Hematopoietic multipotent progenitor cell treated with erythropoietin and hydrocortisone succinate and interleukin-3 and kit ligand, for 17 days (in vitro differentiated cells): ENCODE data around the gene MAML3.

Experiments used
- DNase-seq: peaks from one replicate; pipeline ENCODE4 v3.0.0-alpha.2; 2015; ENCODE audit warnings: low spot score

The MAML3 gene

DNA sequence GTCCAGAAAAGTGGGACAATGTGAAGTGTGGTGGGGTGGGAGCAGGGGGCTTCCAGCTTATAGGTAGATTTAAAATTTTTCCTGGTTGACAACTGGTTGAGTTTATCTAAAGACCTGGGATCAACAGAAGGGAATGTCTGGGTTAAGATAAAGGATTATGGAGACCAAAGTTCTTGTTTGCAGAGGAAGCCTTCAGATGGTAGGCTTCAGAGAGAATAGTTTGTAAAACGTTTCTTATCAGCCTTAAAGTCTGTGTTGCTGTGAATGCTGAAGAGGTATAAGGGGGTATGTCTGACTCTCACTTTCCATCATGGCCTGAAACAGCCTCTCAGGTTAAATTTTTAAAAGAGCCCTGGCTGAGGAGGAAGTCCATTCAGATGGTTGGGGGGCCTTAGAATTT is 467.9 kb downstream of the MAML3 start:
- no peak for DNase-seq

DNA sequence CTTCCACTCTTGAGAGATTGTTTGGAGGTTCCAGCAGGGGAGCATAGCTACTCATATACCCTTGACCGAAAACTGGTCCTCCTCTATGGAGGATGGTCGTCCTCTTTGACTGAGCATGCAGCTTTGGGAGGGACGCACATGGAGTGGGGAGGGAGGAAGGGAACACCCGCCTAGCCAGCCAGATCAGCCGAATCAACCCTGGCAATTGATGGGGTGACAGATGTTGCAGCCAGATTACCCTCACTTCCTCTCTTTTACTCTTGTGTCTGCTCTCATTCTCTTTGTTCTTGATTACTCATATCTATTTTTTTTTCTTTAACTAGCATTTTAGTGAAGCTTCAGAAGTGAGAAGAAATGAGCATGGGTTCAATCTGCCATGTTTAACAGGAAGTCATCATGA is 468.8 kb downstream of the MAML3 start:
- no peak for DNase-seq

DNA sequence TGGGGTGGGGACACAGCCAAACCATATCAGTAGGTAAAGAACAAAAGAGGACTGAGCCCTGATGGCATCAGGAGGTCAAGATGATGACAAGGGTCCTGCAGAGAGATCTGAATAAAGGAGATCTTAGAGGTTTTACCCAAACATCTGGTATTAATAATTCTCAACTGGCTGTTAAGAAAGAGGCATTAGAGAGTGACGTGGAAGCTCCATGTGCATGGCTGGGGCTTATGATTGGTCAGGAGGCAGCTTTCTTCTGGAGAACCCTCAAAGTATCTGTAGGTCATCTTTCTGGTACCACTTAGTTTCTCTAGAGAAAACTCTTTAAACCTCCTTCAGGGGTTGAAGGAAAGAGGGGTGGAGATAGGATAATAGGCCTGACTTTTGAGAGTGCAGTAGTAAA is 469.6 kb downstream of the MAML3 start:
- DNase-seq: no peak

GRCh38 chr4:139682741-139683151 is 471.2 kb downstream of the MAML3 start:
- no peak for DNase-seq

DNA sequence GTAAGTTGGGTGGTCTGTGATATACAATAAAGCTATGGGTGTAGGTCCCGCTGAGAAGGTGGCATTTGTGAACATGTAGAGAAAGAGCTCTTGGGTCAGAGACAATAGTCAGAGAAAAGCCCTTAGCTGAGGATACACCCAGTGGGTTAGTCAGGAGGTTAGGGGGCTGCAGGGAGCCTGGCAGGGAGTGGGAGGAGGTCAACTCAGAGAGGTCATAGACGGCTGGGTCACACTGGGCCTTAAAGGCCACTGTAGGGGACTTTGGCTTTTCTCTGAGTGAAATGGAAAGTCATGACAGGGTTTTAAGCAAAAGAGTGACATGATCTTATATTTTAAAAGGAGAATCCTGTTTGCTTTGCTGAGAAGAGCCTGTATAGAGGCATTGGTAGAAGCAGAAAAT is 471.7 kb downstream of the MAML3 start:
- no peak for DNase-seq

- no peak for DNase-seq
Observed at GRCh38 chr4:139676913-139677585, 476.9 kb downstream of the MAML3 start.

- DNase-seq: no peak
Observed at GRCh38 chr4:139676365-139676764, 477.6 kb downstream of the MAML3 start.

GRCh38 chr4:139675651-139676050 is 478.3 kb downstream of the MAML3 start:
- DNase-seq: no peak

GRCh38 chr4:139674875-139675550 is 479.0 kb downstream of the MAML3 start:
- DNase-seq: no peak

DNA sequence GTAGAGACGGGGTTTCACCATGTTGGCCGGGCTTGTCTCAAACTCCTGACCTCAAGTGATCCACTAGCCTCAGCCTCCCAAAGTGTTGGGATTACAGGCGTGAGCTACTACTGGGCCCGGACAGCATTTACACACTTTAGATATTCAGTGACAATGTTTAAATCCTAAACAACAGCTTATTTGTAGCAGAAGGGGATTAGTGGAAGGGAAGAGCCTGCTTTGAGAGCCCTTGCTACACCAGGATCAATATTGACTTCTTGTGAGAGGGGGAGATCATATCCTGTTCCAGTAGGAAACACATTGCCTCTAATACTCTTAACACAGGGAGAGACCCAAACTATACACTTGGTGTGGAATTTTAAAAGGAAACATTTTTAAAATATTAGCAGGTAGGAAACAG is 481.3 kb downstream of the MAML3 start:
- no peak for DNase-seq

GRCh38 chr4:139672215-139672614 is 481.8 kb downstream of the MAML3 start:
- DNase-seq: no peak

- no peak for DNase-seq
Observed at GRCh38 chr4:139670775-139671174, 483.2 kb downstream of the MAML3 start.

DNA sequence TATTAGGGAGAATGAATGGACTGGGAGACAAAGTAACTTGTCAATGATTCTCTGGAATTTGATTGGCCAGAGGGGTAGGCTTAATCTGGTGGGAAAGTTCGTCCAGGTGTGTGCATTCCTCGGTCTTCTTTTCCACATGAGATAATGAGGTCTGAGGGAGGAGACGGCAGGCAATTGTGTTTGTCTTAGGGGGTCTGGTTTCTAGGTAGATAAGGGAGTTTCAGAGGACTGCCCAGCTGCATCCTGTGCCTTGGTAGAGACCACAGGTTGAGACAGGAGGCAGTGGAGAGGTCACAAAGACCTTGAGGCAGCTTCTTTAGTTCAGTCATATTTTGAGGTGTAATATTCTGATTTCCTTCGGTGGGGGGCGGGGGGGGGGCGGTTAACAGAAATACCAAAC is 484.1 kb downstream of the MAML3 start:
- DNase-seq: no peak

DNA sequence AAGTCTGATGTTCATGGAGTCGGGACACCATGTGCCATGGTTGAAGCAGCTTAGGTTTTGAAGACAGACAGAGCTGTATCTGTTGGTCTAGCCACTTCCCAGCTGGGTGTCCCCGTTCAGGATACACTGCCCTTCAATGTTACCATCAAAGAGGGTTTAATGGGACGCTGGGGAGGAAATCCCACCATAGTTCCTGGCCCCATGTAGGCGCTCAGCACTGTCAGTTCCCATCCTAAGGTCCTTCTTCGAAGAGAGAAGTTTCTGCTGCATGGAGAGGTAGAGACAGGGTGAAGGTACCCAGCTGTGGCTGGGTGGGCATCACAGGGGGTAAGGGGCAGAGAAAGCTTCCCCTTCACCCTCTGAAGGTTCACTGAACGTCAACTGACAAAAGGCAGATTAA is 484.6 kb downstream of the MAML3 start:
- DNase-seq: no peak

- no peak for DNase-seq
Observed at GRCh38 chr4:139668658-139669201, 485.3 kb downstream of the MAML3 start.

GRCh38 chr4:139668036-139668435 is 485.9 kb downstream of the MAML3 start:
- no peak for DNase-seq
